SJCRH30 (cell line): ENCODE results near the gene PCDHA11. TPM values are rescaled to one million over a fixed set of nuclear protein-coding genes. Genes with fewer than 3 reads are reported as not detected.
A peak's percentile ranks its signal among the peaks of the same experiment; 100 is the strongest.
"Not testable (repeated sequence)": the region's sequence is repeated elsewhere in the genome, so short reads cannot be mapped to it uniquely, and the experiment has no call there.

ENCODE experiments used
- DNase-seq, 2 experiments: peaks; one replicate each; pipeline ENCODE4 v3.0.0-alpha.2; 2015 to 2020
- H3K27ac ChIP-seq: fragments of 250-450 bp; sonication (Bioruptor Pico); 2 replicates; pipeline ENCODE4 v1.5.1; 2020; ENCODE audit warnings: mild to moderate bottlenecking, moderate library complexity
- H3K27me3 ChIP-seq: fragments of 250-450 bp; sonication (Bioruptor Pico); 2 replicates; pipeline ENCODE4 v1.5.1; 2020; ENCODE audit warnings: mild to moderate bottlenecking, moderate library complexity
- H3K36me3 ChIP-seq: fragments of 250-450 bp; sonication (Bioruptor Pico); 2 replicates; pipeline ENCODE4 v1.5.1; 2020; ENCODE audit warnings: mild to moderate bottlenecking, moderate library complexity
- H3K4me1 ChIP-seq: fragments of 250-450 bp; sonication (Bioruptor Pico); 2 replicates; pipeline ENCODE4 v1.5.1; 2020; ENCODE audit warnings: mild to moderate bottlenecking, moderate library complexity
- H3K4me3 ChIP-seq: fragments of 250-450 bp; sonication (Bioruptor Pico); 2 replicates; pipeline ENCODE4 v1.5.1; 2020; ENCODE audit warnings: mild to moderate bottlenecking, moderate library complexity
- H3K9me3 ChIP-seq: fragments of 250-450 bp; sonication (Bioruptor Pico); replicated peaks from 2 replicates; pipeline ENCODE4 v1.5.1; 2020; ENCODE audit warnings: mild to moderate bottlenecking, moderate library complexity
- total RNA-seq: library from RNA; depleted of rRNA; stranded (reverse); fragments of >200 nt; shearing (Covaris generic); gene quantifications from 2 replicates; pipeline ENCODE4 v1.2.3, GENCODE V29; 2014; rRNA removed

The PCDHA11 gene
- not detected in 2 replicates for total RNA-seq

DNA sequence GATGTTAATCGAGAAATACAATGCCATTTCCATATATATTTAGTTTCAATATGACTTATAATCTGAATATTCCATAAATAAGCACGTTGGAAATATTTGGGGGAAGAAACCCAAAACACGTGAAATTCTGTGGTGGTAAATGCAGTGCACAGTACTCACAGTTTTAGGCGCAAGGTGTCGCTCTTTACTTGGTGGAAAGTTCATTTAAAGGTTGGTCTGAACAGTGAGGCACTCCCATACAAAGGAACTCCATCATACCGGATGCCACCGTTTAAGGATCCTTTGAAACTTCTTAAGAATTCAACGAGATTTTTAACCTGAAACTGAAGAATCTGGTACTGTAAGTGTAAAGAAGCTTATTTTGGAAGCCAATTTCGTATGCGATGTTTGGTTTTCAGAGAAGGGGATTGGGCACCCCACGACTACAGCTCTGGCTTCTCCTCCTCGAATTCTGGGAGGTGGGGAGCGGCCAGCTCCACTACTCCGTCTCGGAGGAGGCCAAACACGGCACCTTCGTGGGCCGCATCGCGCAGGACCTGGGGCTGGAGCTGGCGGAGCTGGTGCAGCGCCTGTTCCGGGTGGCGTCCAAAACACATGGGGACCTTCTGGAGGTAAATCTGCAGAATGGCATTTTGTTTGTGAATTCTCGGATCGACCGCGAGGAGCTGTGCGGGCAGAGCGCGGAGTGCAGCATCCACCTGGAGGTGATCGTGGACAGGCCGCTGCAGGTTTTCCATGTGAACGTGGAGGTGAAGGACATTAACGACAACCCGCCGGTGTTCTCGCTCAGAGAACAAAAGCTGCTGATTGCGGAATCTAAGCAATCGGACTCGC lies at the start of gene PCDHA11:
Gene PCDHA11 (plus strand): TSS at position 237 of the 834 bp plus-strand sequence. CDS start 147 bp downstream, at position 384.
- H3K9me3 ChIP-seq = no peaks in the 10 kb centered on the region
- H3K36me3 ChIP-seq = no peaks in the 10 kb centered on the region
- no peak within 1 kb of the TSS for H3K4me3 ChIP-seq
- DNase-seq = peak in 1 of 2 experiments; percentile 9
- H3K27ac ChIP-seq = no peak within 1 kb of the TSS
- no peaks in the 10 kb centered on the region for H3K27me3 ChIP-seq
- H3K4me1 ChIP-seq = no peaks in the 10 kb centered on the region

DNA sequence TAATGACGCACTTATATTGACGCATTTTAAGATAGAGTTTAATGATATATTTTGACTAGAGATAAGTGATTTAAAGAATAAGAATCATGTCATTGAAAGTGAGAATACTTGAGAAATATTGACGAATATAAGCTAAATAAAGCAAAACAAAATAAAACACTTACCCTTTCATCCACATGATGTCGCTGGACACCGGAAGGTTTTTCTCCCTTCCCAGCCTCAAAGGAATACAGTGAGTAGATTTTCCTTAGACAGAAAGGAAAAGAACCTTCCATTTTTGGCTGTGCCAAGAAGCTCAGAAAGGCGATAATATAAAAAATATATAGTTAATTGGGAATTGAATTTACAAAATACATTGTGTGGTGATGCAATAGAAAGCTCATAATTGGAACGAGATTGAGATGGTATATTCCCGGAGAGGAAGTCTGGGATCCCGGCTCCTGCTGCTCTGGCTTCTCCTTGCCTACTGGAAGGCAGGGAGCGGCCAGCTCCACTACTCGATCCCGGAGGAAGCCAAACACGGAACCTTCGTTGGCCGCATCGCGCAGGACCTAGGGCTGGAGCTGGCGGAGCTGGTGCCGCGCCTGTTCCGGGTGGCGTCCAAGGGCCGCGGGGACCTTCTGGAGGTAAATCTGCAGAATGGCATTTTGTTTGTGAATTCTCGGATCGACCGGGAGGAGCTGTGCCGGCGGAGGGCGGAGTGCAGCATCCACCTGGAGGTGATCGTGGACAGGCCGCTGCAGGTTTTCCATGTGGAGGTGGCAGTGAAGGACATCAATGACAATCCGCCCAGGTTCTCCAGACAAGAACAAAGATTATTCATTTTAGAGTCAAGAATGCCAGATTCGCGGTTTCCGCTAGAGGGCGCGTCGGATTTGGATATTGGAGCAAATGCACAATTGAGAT lies 47.1 kb upstream of the PCDHA11 start, which contains the start of gene PCDHA5:
Gene PCDHA5 (plus strand): TSS at position 239 of the 906 bp plus-strand sequence.
- no peaks in the 10 kb centered on the region for H3K36me3 ChIP-seq
- H3K4me1 ChIP-seq = no peaks in the 10 kb centered on the region
- DNase-seq = peak; percentile 25 to 42
- peak within 1 kb of the TSS; percentile 49 for H3K4me3 ChIP-seq
- H3K27me3 ChIP-seq = no peaks in the 10 kb centered on the region
- H3K9me3 ChIP-seq = no peaks in the 10 kb centered on the region
- H3K27ac ChIP-seq = no peak within 1 kb of the TSS

DNA sequence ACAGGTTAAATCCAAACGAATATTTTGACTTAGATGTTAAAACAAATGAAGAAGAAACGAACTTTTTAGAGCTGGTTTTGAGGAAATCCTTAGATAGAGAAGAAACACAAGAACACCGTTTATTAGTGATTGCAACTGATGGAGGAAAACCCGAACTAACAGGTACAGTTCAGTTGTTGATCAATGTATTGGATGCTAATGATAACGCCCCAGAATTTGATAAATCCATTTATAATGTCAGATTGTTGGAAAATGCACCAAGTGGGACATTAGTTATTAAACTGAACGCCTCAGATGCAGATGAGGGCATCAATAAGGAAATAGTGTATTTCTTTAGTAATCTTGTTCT lies 46.5 kb upstream of the PCDHA11 start:
- Histone ChIP-seq H3K4me1 (no peaks in the 10 kb centered on the region), H3K27ac (no peak overlapping the region), H3K4me3 (peak overlapping the region; percentile 49; the same call in 1 of the 2 replicates), H3K27me3 (no peaks in the 10 kb centered on the region), H3K9me3 (no peaks in the 10 kb centered on the region), H3K36me3 (no peaks in the 10 kb centered on the region)
- no peak for DNase-seq

- not testable (repeated sequence) for DNase-seq, H3K27me3 ChIP-seq, H3K27ac ChIP-seq, H3K36me3 ChIP-seq, H3K4me1 ChIP-seq, H3K4me3 ChIP-seq, H3K9me3 ChIP-seq
Measured at GRCh38 chr5:140822969-140823368, 45.8 kb upstream of the PCDHA11 start.

- Histone ChIP-seq H3K4me3 (no peak overlapping the region), H3K9me3 (no peaks in the 10 kb centered on the region), H3K36me3 (no peaks in the 10 kb centered on the region), H3K27me3 (no peaks in the 10 kb centered on the region), H3K4me1 (no peaks in the 10 kb centered on the region), H3K27ac (no peak overlapping the region)
- no peak for DNase-seq
Measured at GRCh38 chr5:140823475-140823874, 45.3 kb upstream of the PCDHA11 start.

DNA sequence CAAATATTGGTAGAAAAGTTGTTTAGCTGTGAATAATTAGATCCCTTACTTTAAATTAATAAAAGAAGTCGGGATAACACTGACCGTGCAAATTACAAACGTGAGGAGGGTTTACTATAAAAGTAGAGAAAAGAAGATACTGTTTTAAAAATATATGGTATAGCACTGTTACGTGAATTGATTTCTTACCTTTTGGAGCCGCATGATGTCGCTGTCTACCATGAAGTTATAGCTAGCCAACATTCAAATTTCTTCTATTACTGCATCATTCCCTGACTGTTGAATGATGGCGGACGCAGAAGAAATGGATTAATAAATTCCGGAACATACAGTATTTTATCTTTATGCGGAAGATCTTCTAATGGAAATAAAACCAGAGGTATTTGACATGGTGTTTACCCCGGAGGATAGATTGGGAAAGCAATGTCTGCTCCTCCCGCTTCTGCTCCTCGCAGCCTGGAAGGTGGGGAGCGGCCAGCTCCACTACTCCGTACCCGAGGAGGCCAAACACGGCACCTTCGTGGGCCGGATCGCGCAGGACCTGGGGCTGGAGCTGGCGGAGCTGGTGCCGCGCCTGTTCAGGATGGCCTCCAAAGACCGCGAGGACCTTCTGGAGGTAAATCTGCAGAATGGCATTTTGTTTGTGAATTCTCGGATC lies 40.9 kb upstream of the PCDHA11 start, which contains the start of gene PCDHA6:
Gene PCDHA6 (plus strand): TSS at position 257 of the 658 bp plus-strand sequence. CDS start 132 bp downstream, at position 389.
- H3K4me3 ChIP-seq = no peak within 1 kb of the TSS
- H3K36me3 ChIP-seq = no peaks in the 10 kb centered on the region
- H3K27me3 ChIP-seq = no peaks in the 10 kb centered on the region
- no peaks in the 10 kb centered on the region for H3K9me3 ChIP-seq
- no peak within 1 kb of the TSS for H3K27ac ChIP-seq
- no peak for DNase-seq
- no peaks in the 10 kb centered on the region for H3K4me1 ChIP-seq

DNA sequence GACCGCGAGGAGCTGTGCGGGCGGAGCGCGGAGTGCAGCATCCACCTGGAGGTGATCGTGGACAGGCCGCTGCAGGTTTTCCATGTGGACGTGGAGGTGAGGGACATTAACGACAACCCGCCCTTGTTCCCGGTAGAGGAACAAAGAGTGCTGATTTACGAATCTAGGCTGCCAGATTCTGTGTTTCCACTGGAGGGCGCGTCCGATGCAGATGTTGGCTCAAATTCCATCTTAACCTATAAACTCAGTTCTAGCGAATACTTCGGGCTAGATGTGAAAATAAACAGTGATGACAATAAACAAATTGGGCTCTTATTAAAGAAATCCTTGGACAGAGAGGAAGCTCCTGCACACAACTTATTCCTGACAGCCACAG lies 40.4 kb upstream of the PCDHA11 start:
- H3K27ac ChIP-seq = no peak overlapping the region
- no peaks in the 10 kb centered on the region for H3K9me3 ChIP-seq
- no peak for DNase-seq
- no peaks in the 10 kb centered on the region for H3K27me3 ChIP-seq
- no peaks in the 10 kb centered on the region for H3K36me3 ChIP-seq
- no peak overlapping the region for H3K4me3 ChIP-seq
- no peaks in the 10 kb centered on the region for H3K4me1 ChIP-seq

- not testable (repeated sequence) for H3K4me1 ChIP-seq, DNase-seq, H3K27me3 ChIP-seq, H3K36me3 ChIP-seq, H3K9me3 ChIP-seq, H3K27ac ChIP-seq, H3K4me3 ChIP-seq
Measured at GRCh38 chr5:140829511-140830501, 39.0 kb upstream of the PCDHA11 start.

DNA sequence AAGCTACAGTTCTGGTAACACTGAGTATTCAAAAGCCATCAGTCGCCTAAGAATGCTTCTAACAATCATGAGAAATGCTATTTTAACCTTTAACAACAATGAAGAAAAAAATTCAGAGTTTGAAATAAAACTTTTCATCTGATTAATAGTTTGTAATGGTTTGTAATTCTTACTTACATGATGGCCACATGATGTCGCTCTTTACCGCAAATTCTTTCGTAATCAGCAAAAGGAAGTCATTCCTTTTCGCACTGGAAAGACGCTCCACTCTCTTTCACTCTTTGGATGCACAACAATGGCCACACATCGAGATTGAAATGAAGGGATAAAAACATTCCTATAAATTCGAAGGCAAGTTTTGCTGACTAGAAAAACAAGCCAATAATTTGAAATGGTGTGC lies 34.8 kb upstream of the PCDHA11 start, which contains the start of gene PCDHA7:
Gene PCDHA7 (plus strand): TSS at position 277 of the 400 bp plus-strand sequence. CDS start 115 bp downstream, at position 392.
- Histone ChIP-seq H3K27me3 (no peaks in the 10 kb centered on the region), H3K27ac (no peak within 1 kb of the TSS), H3K36me3 (no peaks in the 10 kb centered on the region), H3K4me1 (no peaks in the 10 kb centered on the region), H3K4me3 (no peak within 1 kb of the TSS), H3K9me3 (no peaks in the 10 kb centered on the region)
- no peak for DNase-seq

- not testable (repeated sequence) for H3K4me1 ChIP-seq, H3K27me3 ChIP-seq, H3K27ac ChIP-seq, H3K4me3 ChIP-seq, DNase-seq, H3K9me3 ChIP-seq, H3K36me3 ChIP-seq
Measured at GRCh38 chr5:140834439-140835008, 34.2 kb upstream of the PCDHA11 start.

GRCh38 chr5:140835622-140836510 lies 32.9 kb upstream of the PCDHA11 start:
- no peak overlapping the region for H3K27ac ChIP-seq
- H3K4me3 ChIP-seq = no peak overlapping the region
- no peaks in the 10 kb centered on the region for H3K27me3 ChIP-seq
- H3K4me1 ChIP-seq = no peaks in the 10 kb centered on the region
- DNase-seq = no peak
- H3K9me3 ChIP-seq = no peaks in the 10 kb centered on the region
- no peaks in the 10 kb centered on the region for H3K36me3 ChIP-seq

GRCh38 chr5:140840978-140841962 lies 27.5 kb upstream of the PCDHA11 start, which contains the start of gene PCDHA8:
PCDHA8 (plus strand) TSS chr5:140841187; CDS start chr5:140841322, 135 bp downstream.
- no peaks in the 10 kb centered on the region for H3K36me3 ChIP-seq
- H3K9me3 ChIP-seq = no peaks in the 10 kb centered on the region; the same call in 1 of the 2 replicates
- DNase-seq = peak in 1 of 2 experiments; percentile 62
- no peaks in the 10 kb centered on the region for H3K27me3 ChIP-seq
- no peak within 1 kb of the TSS for H3K4me3 ChIP-seq
- no peak within 1 kb of the TSS for H3K27ac ChIP-seq
- no peaks in the 10 kb centered on the region for H3K4me1 ChIP-seq
